ENCODE results near the gene CEACAM1. TPM values are rescaled to one million over a fixed set of nuclear protein-coding genes. Genes with fewer than 3 reads are reported as not detected.

The CEACAM1 gene
- total RNA-seq, 1 experiment from 2014 or later, result 2.0 TPM

DNA sequence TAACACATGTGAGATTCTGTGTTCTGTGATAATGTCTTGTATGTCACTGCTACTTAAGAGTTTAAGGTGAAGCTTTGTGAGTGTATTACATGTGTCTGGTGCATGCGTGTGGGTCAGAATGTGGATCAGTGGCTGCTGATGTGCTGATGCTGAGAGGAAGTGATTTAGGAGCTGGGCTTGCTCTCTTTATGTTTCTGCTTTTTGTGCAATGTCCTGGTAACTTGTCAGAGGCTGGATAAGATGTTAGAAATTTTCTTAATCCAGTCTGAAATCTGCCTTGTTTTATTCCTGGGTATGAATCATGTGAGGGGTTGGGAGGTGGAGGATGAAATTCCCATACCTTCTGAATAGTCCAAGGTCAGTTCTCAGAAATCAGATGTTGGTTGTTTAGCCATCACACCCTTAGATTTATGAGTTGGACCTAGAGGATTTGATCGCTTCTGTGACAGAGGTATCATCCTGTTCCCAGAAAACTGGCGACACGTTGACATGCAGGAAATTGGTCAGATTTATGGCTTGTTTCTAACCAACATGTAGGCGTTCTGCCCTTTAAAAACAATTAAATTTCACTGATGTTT lies 61.0 kb downstream of the CEACAM1 start:
- POLR2A ChIA-PET, result no interaction called here
- H3K4me3 Mint-ChIP-seq, result no peak overlapping the region
- no peaks in the 10 kb centered on the region for H3K36me3 Mint-ChIP-seq
- H3K9me3 Mint-ChIP-seq, result no peaks in the 10 kb centered on the region
- DNase-seq (ENCODE audit: low spot score) (no peak), ATAC-seq (no peak)
- no peak overlapping the region for H3K27ac Mint-ChIP-seq
- TF ChIP-seq MYBL2 (CRISPR knock-in tag; IDR thresholded peaks at IDR 0.05) (no peak), MLX (CRISPR knock-in tag; IDR thresholded peaks at IDR 0.05) (no peak), EMX1 (CRISPR knock-in tag; IDR thresholded peaks at IDR 0.05) (no peak), JUN (CRISPR knock-in tag; IDR thresholded peaks at IDR 0.05) (no peak), GTF2I (CRISPR knock-in tag; conservative IDR thresholded peaks at IDR 0.05) (no peak), ZNF219 (CRISPR knock-in tag; IDR thresholded peaks at IDR 0.05; ENCODE audit: borderline replicate concordance) (no peak), ZNF138 (CRISPR knock-in tag; conservative IDR thresholded peaks at IDR 0.05) (no peak), E2F1 (CRISPR knock-in tag; IDR thresholded peaks at IDR 0.05) (no peak)
- TF ChIP-seq, protein P1, sequence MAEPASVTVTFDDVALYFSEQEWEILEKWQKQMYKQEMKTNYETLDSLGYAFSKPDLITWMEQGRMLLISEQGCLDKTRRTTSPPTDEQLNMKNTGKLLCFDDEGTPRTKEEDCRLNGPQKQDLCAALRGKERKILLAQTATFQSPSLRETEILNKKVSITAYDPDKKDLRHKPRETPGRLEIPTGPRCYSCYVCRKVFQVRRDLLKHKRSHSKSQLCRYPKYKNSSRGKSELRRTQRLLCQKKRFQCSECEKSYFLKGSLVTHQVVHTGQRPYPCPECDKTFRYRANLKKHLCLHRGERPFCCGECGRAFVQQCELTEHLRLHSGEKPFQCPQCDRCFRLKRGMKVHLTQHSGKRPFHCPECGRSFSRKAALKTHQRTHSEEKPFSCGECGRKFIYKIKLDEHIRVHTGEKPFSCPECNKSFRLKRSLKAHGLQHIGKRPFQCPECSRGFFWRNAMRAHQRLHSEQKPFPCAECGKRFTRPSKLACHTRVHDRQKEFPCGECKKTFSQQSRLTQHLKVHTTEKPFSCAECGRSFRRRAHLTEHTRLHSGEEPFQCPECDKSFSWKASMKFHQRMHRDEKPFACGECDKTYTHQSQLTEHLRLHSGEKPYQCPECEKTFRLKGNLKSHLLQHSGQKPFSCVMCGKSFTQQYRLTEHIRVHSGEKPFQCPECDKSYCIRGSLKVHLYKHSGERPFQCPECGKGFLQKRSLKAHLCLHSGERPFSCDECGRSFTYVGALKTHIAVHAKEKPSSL (CRISPR knock-in tag; conservative IDR thresholded peaks at IDR 0.05), result no peak
- TF ChIP-seq, protein P2, sequence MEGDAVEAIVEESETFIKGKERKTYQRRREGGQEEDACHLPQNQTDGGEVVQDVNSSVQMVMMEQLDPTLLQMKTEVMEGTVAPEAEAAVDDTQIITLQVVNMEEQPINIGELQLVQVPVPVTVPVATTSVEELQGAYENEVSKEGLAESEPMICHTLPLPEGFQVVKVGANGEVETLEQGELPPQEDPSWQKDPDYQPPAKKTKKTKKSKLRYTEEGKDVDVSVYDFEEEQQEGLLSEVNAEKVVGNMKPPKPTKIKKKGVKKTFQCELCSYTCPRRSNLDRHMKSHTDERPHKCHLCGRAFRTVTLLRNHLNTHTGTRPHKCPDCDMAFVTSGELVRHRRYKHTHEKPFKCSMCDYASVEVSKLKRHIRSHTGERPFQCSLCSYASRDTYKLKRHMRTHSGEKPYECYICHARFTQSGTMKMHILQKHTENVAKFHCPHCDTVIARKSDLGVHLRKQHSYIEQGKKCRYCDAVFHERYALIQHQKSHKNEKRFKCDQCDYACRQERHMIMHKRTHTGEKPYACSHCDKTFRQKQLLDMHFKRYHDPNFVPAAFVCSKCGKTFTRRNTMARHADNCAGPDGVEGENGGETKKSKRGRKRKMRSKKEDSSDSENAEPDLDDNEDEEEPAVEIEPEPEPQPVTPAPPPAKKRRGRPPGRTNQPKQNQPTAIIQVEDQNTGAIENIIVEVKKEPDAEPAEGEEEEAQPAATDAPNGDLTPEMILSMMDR (IDR thresholded peaks at IDR 0.05), result no peak
- CTCF ChIA-PET, result interaction anchor here (0.7 to 2.1 kb wide), 9 partner anchors 8 to 75 kb away, joined by 3 to 15 read pairs (median 5); partner anchors contain the start of gene CEACAM1
- peaks cover 4% of the 10 kb centered on the region for H3K27me3 Mint-ChIP-seq (ENCODE audit: low read depth)
- peaks cover 36% of the 10 kb centered on the region for H3K4me1 Mint-ChIP-seq

GRCh38 chr19:42466521-42467182 lies 61.6 kb downstream of the CEACAM1 start:
- CTCF ChIA-PET, result interaction anchor here (0.7 to 2.1 kb wide), 15 partner anchors 8 to 100 kb away, joined by 3 to 15 read pairs (median 4); partner anchors contain the start of gene CEACAM1
- peaks cover 4% of the 10 kb centered on the region for H3K27me3 Mint-ChIP-seq (ENCODE audit: low read depth)
- no peak for DNase-seq (ENCODE audit: low spot score)
- H3K36me3 Mint-ChIP-seq, result no peaks in the 10 kb centered on the region
- POLR2A ChIA-PET, result interaction anchor here (0.5 kb wide), 1 partner anchor 1745 kb away, joined by 3 read pairs; no protein-coding TSS in a partner anchor
- H3K4me3 Mint-ChIP-seq, result no peak overlapping the region
- no peak for TF ChIP-seq SOX15 (CRISPR knock-in tag; IDR thresholded peaks at IDR 0.05)
- no peak for TF ChIP-seq ATF3 (CRISPR knock-in tag; conservative IDR thresholded peaks at IDR 0.05)
- no peak for TF ChIP-seq PRRX2 (CRISPR knock-in tag; IDR thresholded peaks at IDR 0.05)
- TF ChIP-seq FOXP1 (CRISPR knock-in tag; IDR thresholded peaks at IDR 0.05; ENCODE audit: borderline replicate concordance), result no peak
- TF ChIP-seq, protein P3, sequence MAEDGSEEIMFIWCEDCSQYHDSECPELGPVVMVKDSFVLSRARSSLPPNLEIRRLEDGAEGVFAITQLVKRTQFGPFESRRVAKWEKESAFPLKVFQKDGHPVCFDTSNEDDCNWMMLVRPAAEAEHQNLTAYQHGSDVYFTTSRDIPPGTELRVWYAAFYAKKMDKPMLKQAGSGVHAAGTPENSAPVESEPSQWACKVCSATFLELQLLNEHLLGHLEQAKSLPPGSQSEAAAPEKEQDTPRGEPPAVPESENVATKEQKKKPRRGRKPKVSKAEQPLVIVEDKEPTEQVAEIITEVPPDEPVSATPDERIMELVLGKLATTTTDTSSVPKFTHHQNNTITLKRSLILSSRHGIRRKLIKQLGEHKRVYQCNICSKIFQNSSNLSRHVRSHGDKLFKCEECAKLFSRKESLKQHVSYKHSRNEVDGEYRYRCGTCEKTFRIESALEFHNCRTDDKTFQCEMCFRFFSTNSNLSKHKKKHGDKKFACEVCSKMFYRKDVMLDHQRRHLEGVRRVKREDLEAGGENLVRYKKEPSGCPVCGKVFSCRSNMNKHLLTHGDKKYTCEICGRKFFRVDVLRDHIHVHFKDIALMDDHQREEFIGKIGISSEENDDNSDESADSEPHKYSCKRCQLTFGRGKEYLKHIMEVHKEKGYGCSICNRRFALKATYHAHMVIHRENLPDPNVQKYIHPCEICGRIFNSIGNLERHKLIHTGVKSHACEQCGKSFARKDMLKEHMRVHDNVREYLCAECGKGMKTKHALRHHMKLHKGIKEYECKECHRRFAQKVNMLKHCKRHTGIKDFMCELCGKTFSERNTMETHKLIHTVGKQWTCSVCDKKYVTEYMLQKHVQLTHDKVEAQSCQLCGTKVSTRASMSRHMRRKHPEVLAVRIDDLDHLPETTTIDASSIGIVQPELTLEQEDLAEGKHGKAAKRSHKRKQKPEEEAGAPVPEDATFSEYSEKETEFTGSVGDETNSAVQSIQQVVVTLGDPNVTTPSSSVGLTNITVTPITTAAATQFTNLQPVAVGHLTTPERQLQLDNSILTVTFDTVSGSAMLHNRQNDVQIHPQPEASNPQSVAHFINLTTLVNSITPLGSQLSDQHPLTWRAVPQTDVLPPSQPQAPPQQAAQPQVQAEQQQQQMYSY (CRISPR knock-in tag; IDR thresholded peaks at IDR 0.05), result no peak
- H3K4me1 Mint-ChIP-seq, result peaks cover 30% of the 10 kb centered on the region
- no peak for ATAC-seq
- no peaks in the 10 kb centered on the region for H3K9me3 Mint-ChIP-seq
- H3K27ac Mint-ChIP-seq, result no peak overlapping the region

Data from WTC11 (cell line).